ENCODE data around the gene MTHFR.

DNA sequence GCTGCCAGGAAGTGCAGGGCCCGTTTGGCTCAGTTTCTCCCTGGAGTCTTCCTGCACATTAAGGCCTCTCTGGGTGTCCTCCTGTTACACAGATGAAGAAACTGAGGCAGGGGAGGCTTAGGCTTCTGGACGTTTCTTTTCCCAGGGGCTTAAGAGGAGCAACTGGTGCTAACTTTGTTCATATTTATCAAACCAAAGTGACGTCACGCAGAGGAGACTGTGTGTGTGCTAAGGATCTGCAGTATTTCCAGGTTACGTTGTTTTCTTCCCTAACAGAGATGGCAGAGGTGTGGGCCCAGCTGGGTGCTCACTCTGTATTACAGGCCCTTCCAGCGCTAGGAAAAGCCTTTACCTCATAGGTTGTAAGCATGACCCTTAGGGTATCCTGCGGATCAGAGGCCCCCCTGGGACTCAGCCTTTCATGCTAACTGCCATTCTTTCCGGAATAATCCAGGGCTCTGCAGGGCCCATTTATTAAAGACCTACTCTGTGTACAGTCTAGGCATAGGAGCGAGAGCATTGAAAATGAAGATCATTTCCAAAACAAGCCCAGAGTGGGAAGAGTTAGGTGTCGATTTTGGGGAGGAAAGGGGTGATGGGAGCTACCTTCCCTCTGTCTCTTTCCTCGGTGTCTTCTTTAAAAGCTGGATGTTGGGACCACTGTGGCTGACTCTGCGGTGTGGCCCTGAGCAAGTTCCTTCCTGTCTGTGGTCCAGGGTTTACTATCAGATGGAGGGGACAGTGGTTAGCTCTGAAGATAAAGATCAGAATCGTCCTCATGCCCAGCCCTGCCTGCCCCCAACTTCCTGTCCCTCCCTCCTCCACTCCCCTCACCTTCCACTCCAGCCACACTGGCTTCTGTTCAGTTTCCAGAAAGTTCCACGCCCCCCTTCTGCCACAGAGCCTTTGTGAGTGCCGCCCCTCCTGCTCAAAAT, 65.2 kb downstream of the MTHFR start:
- TF ChIP-seq, protein P1, sequence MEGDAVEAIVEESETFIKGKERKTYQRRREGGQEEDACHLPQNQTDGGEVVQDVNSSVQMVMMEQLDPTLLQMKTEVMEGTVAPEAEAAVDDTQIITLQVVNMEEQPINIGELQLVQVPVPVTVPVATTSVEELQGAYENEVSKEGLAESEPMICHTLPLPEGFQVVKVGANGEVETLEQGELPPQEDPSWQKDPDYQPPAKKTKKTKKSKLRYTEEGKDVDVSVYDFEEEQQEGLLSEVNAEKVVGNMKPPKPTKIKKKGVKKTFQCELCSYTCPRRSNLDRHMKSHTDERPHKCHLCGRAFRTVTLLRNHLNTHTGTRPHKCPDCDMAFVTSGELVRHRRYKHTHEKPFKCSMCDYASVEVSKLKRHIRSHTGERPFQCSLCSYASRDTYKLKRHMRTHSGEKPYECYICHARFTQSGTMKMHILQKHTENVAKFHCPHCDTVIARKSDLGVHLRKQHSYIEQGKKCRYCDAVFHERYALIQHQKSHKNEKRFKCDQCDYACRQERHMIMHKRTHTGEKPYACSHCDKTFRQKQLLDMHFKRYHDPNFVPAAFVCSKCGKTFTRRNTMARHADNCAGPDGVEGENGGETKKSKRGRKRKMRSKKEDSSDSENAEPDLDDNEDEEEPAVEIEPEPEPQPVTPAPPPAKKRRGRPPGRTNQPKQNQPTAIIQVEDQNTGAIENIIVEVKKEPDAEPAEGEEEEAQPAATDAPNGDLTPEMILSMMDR (IDR thresholded peaks at IDR 0.05) = no peak
- TF ChIP-seq POLR2A (IDR thresholded peaks at IDR 0.05) = no peak
